B cell (primary cell): ENCODE measurements around the gene SULT1A2. TPM values are rescaled to one million over a fixed set of nuclear protein-coding genes. Genes with fewer than 3 reads are reported as not detected.

Experiments used
- ATAC-seq: fragments of 200-7000 bp; cut with Tn5 transposase; one replicate; pipeline ENCODE4 v1.10.0; 2021; ENCODE audit warnings: low read depth, mild to moderate bottlenecking, moderate number of reproducible peaks, moderate library complexity
- CTCF ChIA-PET: fragments of 350-600 bp; sonication (Branson Sonifier 250); formaldehyde crosslinking; loops from one replicate; lab custom pipeline; 2021; ENCODE audit warnings: antibody characterized with exemption, inconsistent platforms; lab: Charles Lee
- POLR2A ChIA-PET: fragments of 350-600 bp; sonication (Branson Sonifier 250); formaldehyde crosslinking; loops from one replicate; lab custom pipeline; 2021; ENCODE audit warnings: antibody characterized with exemption; lab: Charles Lee
- DNase-seq: peaks from one replicate; pipeline ENCODE4 v3.0.0; 2013
- H2AFZ ChIP-seq: 2 replicates; pipeline ENCODE4 v1.6.1; 2012; ENCODE audit warnings: mild to moderate bottlenecking, low read depth, low read length; ENCODE audit not compliant: insufficient read depth, poor library complexity, severe bottlenecking
- H3K27ac ChIP-seq, 2 donors: 1 replicate in 1 of 2; 2 replicates in 1 of 2; pipeline ENCODE4 v1.5.1; 2012 to 2013; ENCODE audit warnings: low read length in 2 of 2, mild to moderate bottlenecking in 2 of 2, moderate library complexity in 1 of 2
- H3K27me3 ChIP-seq, 4 experiments: fragments of 200-600 bp in 1 of 4; sonication (generic) in 1 of 4; replicated peaks in 1 of 4; 1 replicate in 2 of 4; 2 replicates in 2 of 4; pipeline versions ENCODE4 v1.6.1 to v1.7.0; 2013 to 2016; ENCODE audit warnings: low read length in 3 of 4, mild to moderate bottlenecking in 2 of 4, mixed read lengths in 1 of 4, moderate library complexity in 1 of 4; ENCODE audit not compliant: insufficient read depth in 4 of 4, control insufficient read depth in 3 of 4; ENCODE audit errors: control extremely low read depth in 1 of 4
- H3K36me3 ChIP-seq, 2 experiments: replicated peaks in 1 of 2; 1 replicate in 1 of 2; 2 replicates in 1 of 2; pipeline versions ENCODE4 v1.6.1 to v1.7.1; 2013; ENCODE audit warnings: low read length in 1 of 2; ENCODE audit not compliant: insufficient read depth in 2 of 2, control insufficient read depth in 1 of 2; ENCODE audit errors: control extremely low read depth in 1 of 2, extremely low read depth in 1 of 2
- H3K4me1 ChIP-seq, 2 donors: fragments of 200-600 bp in 1 of 2; sonication (generic) in 1 of 2; 1 replicate in 1 of 2; 2 replicates in 1 of 2; pipeline versions ENCODE4 v1.5.1 to v1.6.1; 2013 to 2017; ENCODE audit warnings: low read length in 2 of 2; ENCODE audit not compliant: control insufficient read depth in 2 of 2, insufficient read depth in 2 of 2
- H3K4me2 ChIP-seq: replicated peaks from 2 replicates; pipeline ENCODE3; 2012; ENCODE audit warnings: mild to moderate bottlenecking, low read depth, low read length; ENCODE audit not compliant: poor library complexity, severe bottlenecking
- H3K4me3 ChIP-seq, 5 experiments: fragments of 200-600 bp in 1 of 5; sonication (generic) in 1 of 5; 1 replicate in 3 of 5; 2 replicates in 2 of 5; pipeline versions ENCODE4 v1.5.1 to v1.7.0; 2011 to 2016; ENCODE audit warnings: low read length in 4 of 5, mild to moderate bottlenecking in 4 of 5, low read depth in 2 of 5, control low read depth in 1 of 5, moderate library complexity in 1 of 5; ENCODE audit not compliant: insufficient read depth in 1 of 5; ENCODE audit errors: control extremely low read depth in 1 of 5, extremely low read depth in 1 of 5
- H3K79me2 ChIP-seq: fragments of 200-600 bp; sonication (generic); one replicate; pipeline ENCODE4 v1.6.0; 2016; ENCODE audit warnings: low read length; ENCODE audit not compliant: control insufficient read depth, insufficient read depth
- H3K9ac ChIP-seq: fragments of 200-600 bp; sonication (generic); 2 replicates; pipeline ENCODE4 v1.6.1; 2017; ENCODE audit warnings: mild to moderate bottlenecking, low read length, moderate library complexity
- H3K9me3 ChIP-seq, 3 donors: one replicate each; pipeline versions ENCODE4 v1.6.1 to v1.7.1; 2013; ENCODE audit warnings: low read length in 2 of 3; ENCODE audit not compliant: control insufficient read depth in 2 of 3, insufficient read depth in 1 of 3; ENCODE audit errors: control extremely low read depth in 1 of 3
- H4K20me1 ChIP-seq: 2 replicates; pipeline ENCODE4 v1.6.0; 2012; ENCODE audit warnings: mild to moderate bottlenecking, low read length; ENCODE audit not compliant: insufficient read depth, control insufficient read depth, poor library complexity, severe bottlenecking
- H3K27ac Mint-ChIP-seq: one replicate; pipeline ENCODE4 v1.8.0; 2021; ENCODE audit warnings: mixed read lengths
- H3K27me3 Mint-ChIP-seq: one replicate; pipeline ENCODE4 v1.8.0; 2021; ENCODE audit warnings: mixed read lengths
- H3K4me1 Mint-ChIP-seq: one replicate; pipeline ENCODE4 v1.8.0; 2021; ENCODE audit warnings: mixed read lengths
- H3K4me3 Mint-ChIP-seq: one replicate; pipeline ENCODE4 v1.8.0; 2021; ENCODE audit warnings: mixed read lengths
- H3K9me3 Mint-ChIP-seq: one replicate; pipeline ENCODE4 v1.8.0; 2022; ENCODE audit warnings: mixed read lengths; ENCODE audit not compliant: insufficient read depth
- CTCF ChIP-seq: fragments of 200-600 bp; IDR thresholded peaks from one replicate; pipeline ENCODE4 v1.8.0; 2022; ENCODE audit warnings: antibody characterized with exemption, mild to moderate bottlenecking
- EZH2 ChIP-seq: IDR thresholded peaks from 2 replicates; pipeline ENCODE4 v1.6.1; 2012; ENCODE audit warnings: borderline replicate concordance, low read depth, mild to moderate bottlenecking, moderate library complexity, low read length; ENCODE audit not compliant: insufficient read depth, poor library complexity, severe bottlenecking
- WGBS: methylation state at CpG from one replicate; pipeline ENCODE4 v1.1.5; 2013; ENCODE audit warnings: missing lambda C conversion rate; ENCODE audit not compliant: insufficient coverage; 5-methylcytosine and 5-hydroxymethylcytosine counted together
- intact Hi-C: fragments of 100-400 bp; cut with micrococcal nuclease; formaldehyde crosslinking; loops from one replicate; pipeline ENCODE4 v1.10.0; 2022
- polyA plus RNA-seq: library from polyadenylated mRNA; depleted of rRNA; stranded (reverse); fragments of >200 nt; gene quantifications from 2 replicates; pipeline ENCODE4 v1.2.3, GENCODE V29; 2012
- total RNA-seq, 2 donors: library from RNA; stranded (reverse); fragments of 120-200 nt in 1 of 2; gene quantifications; 1 replicate in 1 of 2; 2 replicates in 1 of 2; pipeline versions ENCODE4 v1.2.3 to v1.2.4, GENCODE V29; 2013 to 2022

Gene SULT1A2
- total and polyA plus RNA-seq, 2 donors (not counting 1 experiment from before 2014, with no cell fraction given) = 0.32 TPM; not detected in 1

- peaks cover 11 to 15% of the 10 kb centered on the region in 2 donors for H3K4me1 ChIP-seq
- CTCF ChIA-PET = interaction anchor here (1.0 kb wide), 1 partner anchor 30 kb away, joined by 3 read pairs; no protein-coding TSS in a partner anchor
- POLR2A ChIA-PET = no interaction called here
- no peak overlapping the region for H3K4me3 Mint-ChIP-seq
- no peak overlapping the region for H3K9ac ChIP-seq
- H3K9me3 Mint-ChIP-seq = no peaks in the 10 kb centered on the region
- no peak overlapping the region for H3K4me2 ChIP-seq
- H3K36me3 ChIP-seq = peaks cover 2 to 21% of the 10 kb centered on the region in 2 experiments
- ATAC-seq = no peak
- intact Hi-C loops = no loop called here
- H3K4me1 Mint-ChIP-seq = peaks cover 24% of the 10 kb centered on the region
- H2AFZ ChIP-seq = no peak overlapping the region
- no peaks in the 10 kb centered on the region for H3K27me3 Mint-ChIP-seq
- H3K9me3 ChIP-seq = no peaks in the 10 kb centered on the region
- H3K4me3 ChIP-seq = no peak overlapping the region
- TF ChIP-seq EZH2 = no peak
- no peak overlapping the region for H3K27ac Mint-ChIP-seq
- no peak for DNase-seq
- peaks cover 25% of the 10 kb centered on the region for H4K20me1 ChIP-seq
- no peak overlapping the region for H3K27ac ChIP-seq
- H3K27me3 ChIP-seq = no peaks in the 10 kb centered on the region
- H3K79me2 ChIP-seq = peaks cover 71% of the 10 kb centered on the region
- WGBS = 100% methylated on average over 1 of the region's 2 CpGs
These were observed 39.9 kb downstream of the SULT1A2 start for GRCh38 chr16:28556914-28557320.

DNA sequence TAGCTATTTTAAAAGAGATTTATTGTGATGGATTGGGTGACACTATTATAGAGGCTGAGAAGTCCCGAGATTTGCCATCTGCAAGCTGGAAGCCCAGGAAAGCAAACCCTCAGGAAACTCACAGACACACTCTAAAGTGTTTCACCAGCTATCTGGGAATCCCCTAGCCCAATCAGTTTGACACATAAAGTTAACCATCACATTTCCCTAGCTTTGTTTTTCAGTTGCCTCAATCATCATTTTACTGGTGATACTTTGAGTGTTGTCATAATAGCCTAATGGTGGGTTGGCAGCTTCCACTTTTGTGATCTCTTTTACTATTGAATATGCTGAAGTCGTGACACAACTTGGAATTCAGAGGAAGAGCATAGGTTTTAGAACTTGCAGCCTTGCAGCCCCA is 41.3 kb downstream of the SULT1A2 start:
- no CpG with 5 or more reads among the region's 2 CpGs for WGBS
- ATAC-seq (no peak), DNase-seq (no peak)
- intact Hi-C loops = no loop called here
- peaks cover 61% of the 10 kb centered on the region for H3K79me2 ChIP-seq
- CTCF ChIA-PET = interaction anchor here (0.5 kb wide), 1 partner anchor 1512 kb away, joined by 3 read pairs; no protein-coding TSS in a partner anchor
- H4K20me1 ChIP-seq = peaks cover 18% of the 10 kb centered on the region
- peak overlapping the region; percentile 42 for H3K4me3 Mint-ChIP-seq
- POLR2A ChIA-PET = no interaction called here
- H3K27ac ChIP-seq = no peak overlapping the region
- H3K9ac ChIP-seq = no peak overlapping the region
- H3K4me2 ChIP-seq = no peak overlapping the region
- H3K27me3 ChIP-seq = no peaks in the 10 kb centered on the region
- H3K27me3 Mint-ChIP-seq = no peaks in the 10 kb centered on the region
- peaks cover 2 to 21% of the 10 kb centered on the region in 2 experiments for H3K36me3 ChIP-seq
- TF ChIP-seq EZH2 (no peak), CTCF (no peak)
- H2AFZ ChIP-seq = no peak overlapping the region
- peaks cover 23% of the 10 kb centered on the region for H3K4me1 Mint-ChIP-seq
- H3K4me3 ChIP-seq = no peak overlapping the region
- no peak overlapping the region for H3K27ac Mint-ChIP-seq
- no peaks in the 10 kb centered on the region for H3K9me3 ChIP-seq
- H3K9me3 Mint-ChIP-seq = no peaks in the 10 kb centered on the region
- H3K4me1 ChIP-seq = peaks cover 11 to 15% of the 10 kb centered on the region in 2 donors
